ENCODE results near the gene CRIP1.

CRIP1 gene

GRCh38 chr14:105496831-105497591, 10.3 kb downstream of the CRIP1 start:
- no peak overlapping the region for H3K4me3 ChIP-seq (ENCODE audit: low read length in 2 of 2)
- no peak for DNase-seq (ENCODE audit: low spot score)
- H3K27ac ChIP-seq (replicated peaks; ENCODE audit: low read length) = no peak overlapping the region
- H4K91ac ChIP-seq (ENCODE audit: low read depth, low read length, poor library complexity) = no peak overlapping the region
- no peaks in the 10 kb centered on the region for H3K27me3 ChIP-seq (ENCODE audit: control insufficient read depth in 3 of 3, insufficient read depth in 3 of 3, low read depth in 1 of 3, low read length in 3 of 3)
- peaks cover 6 to 14% of the 10 kb centered on the region in 2 donors for H3K4me1 ChIP-seq (ENCODE audit: control insufficient read depth in 2 of 2, insufficient read depth in 1 of 2, low read depth in 1 of 2, low read length in 2 of 2)
- no peak overlapping the region for H2BK15ac ChIP-seq (ENCODE audit: low read length)
- whole genome bisulfite sequencing, 2 donors (ENCODE audit: extremely low coverage in 2 of 2, insufficient read length in 2 of 2, insufficient replicate concordance in 1 of 2) = no CpG with 5 or more reads among the region's 32 CpGs
- no peak overlapping the region for H2AFZ ChIP-seq (ENCODE audit: low read length)
- no peaks in the 10 kb centered on the region for H3K9me3 ChIP-seq (replicated peaks in 1 of 2; ENCODE audit: control insufficient read depth in 2 of 2, insufficient read depth in 1 of 2, low read depth in 1 of 2, low read length in 2 of 2)
- no peak overlapping the region for H2AK5ac ChIP-seq (ENCODE audit: low read depth, low read length)
- peaks cover 8% of the 10 kb centered on the region for H3K79me1 ChIP-seq (ENCODE audit: low read depth, low read length)
- H3K18ac ChIP-seq (ENCODE audit: low read length) = no peak overlapping the region
- no peak overlapping the region for H2BK120ac ChIP-seq (ENCODE audit: low read depth, low read length)
- no peak overlapping the region for H3K4ac ChIP-seq (ENCODE audit: low read length)
- H3K4me2 ChIP-seq (ENCODE audit: insufficient read depth, low read length, poor library complexity, severe bottlenecking) = no peak overlapping the region
- peak overlapping the region; percentile 55 for H3K23ac ChIP-seq (ENCODE audit: low read depth, low read length, poor library complexity)
- H3K36me3 ChIP-seq (replicated peaks in 1 of 2; ENCODE audit: control insufficient read depth in 2 of 2, insufficient read depth in 2 of 2, low read length in 2 of 2) = peaks cover 2 to 14% of the 10 kb centered on the region in 2 donors
- no peak overlapping the region for H3K9ac ChIP-seq (ENCODE audit: low read depth, low read length, poor library complexity)
- H2BK12ac ChIP-seq (ENCODE audit: low read length) = no peak overlapping the region
- H4K8ac ChIP-seq (ENCODE audit: low read depth, low read length) = no peak overlapping the region
- H2BK5ac ChIP-seq (ENCODE audit: low read length) = no peak overlapping the region
- H3K14ac ChIP-seq (ENCODE audit: low read length) = no peak overlapping the region

GRCh38 chr14:105497671-105498429, 11.2 kb downstream of the CRIP1 start:
- Histone ChIP-seq H3K4me1 (ENCODE audit: control insufficient read depth in 2 of 2, insufficient read depth in 1 of 2, low read depth in 1 of 2, low read length in 2 of 2) (peaks cover 5 to 12% of the 10 kb centered on the region in 2 donors), H2BK15ac (ENCODE audit: low read length) (peak overlapping the region; percentile 26), H2AK5ac (ENCODE audit: low read depth, low read length) (no peak overlapping the region), H3K14ac (ENCODE audit: low read length) (peak overlapping the region; percentile 21), H4K8ac (ENCODE audit: low read depth, low read length) (no peak overlapping the region), H4K91ac (ENCODE audit: low read depth, low read length, poor library complexity) (no peak overlapping the region), H3K4me3 (ENCODE audit: low read length in 2 of 2) (no peak overlapping the region), H2BK5ac (ENCODE audit: low read length) (peak overlapping the region; percentile 68), H2BK120ac (ENCODE audit: low read depth, low read length) (no peak overlapping the region), H3K79me1 (ENCODE audit: low read depth, low read length) (peaks cover 5% of the 10 kb centered on the region), H3K23ac (ENCODE audit: low read depth, low read length, poor library complexity) (peak overlapping the region; percentile 60), H3K4ac (ENCODE audit: low read length) (no peak overlapping the region), H3K27ac (replicated peaks; ENCODE audit: low read length) (no peak overlapping the region), H2BK12ac (ENCODE audit: low read length) (no peak overlapping the region), H3K9me3 (replicated peaks in 1 of 2; ENCODE audit: control insufficient read depth in 2 of 2, insufficient read depth in 1 of 2, low read depth in 1 of 2, low read length in 2 of 2) (peaks cover 0 to 4% of the 10 kb centered on the region in 2 donors), H2AFZ (ENCODE audit: low read length) (no peak overlapping the region), H3K18ac (ENCODE audit: low read length) (peak overlapping the region; percentile 57), H3K36me3 (replicated peaks in 1 of 2; ENCODE audit: control insufficient read depth in 2 of 2, insufficient read depth in 2 of 2, low read length in 2 of 2) (peaks cover 0 to 8% of the 10 kb centered on the region in 2 donors), H3K27me3 (ENCODE audit: control insufficient read depth in 3 of 3, insufficient read depth in 3 of 3, low read depth in 1 of 3, low read length in 3 of 3) (no peaks in the 10 kb centered on the region), H3K4me2 (ENCODE audit: insufficient read depth, low read length, poor library complexity, severe bottlenecking) (no peak overlapping the region), H3K9ac (ENCODE audit: low read depth, low read length, poor library complexity) (no peak overlapping the region)
- WGBS, 2 donors (ENCODE audit: extremely low coverage in 2 of 2, insufficient read length in 2 of 2, insufficient replicate concordance in 1 of 2) = no CpG with 5 or more reads among the region's 31 CpGs
- no peak for DNase-seq (ENCODE audit: low spot score)

GRCh38 chr14:105498430-105499255, 12.0 kb downstream of the CRIP1 start:
- H3K4ac ChIP-seq (ENCODE audit: low read length) = no peak overlapping the region
- H3K9me3 ChIP-seq (replicated peaks in 1 of 2; ENCODE audit: control insufficient read depth in 2 of 2, insufficient read depth in 1 of 2, low read depth in 1 of 2, low read length in 2 of 2) = peaks cover 0 to 4% of the 10 kb centered on the region in 2 donors
- peak overlapping the region; percentile 90 for H2BK12ac ChIP-seq (ENCODE audit: low read length)
- H3K27ac ChIP-seq (replicated peaks; ENCODE audit: low read length) = peak overlapping the region; percentile 71
- peak overlapping the region; percentile 68 for H2BK5ac ChIP-seq (ENCODE audit: low read length)
- H3K14ac ChIP-seq (ENCODE audit: low read length) = peak overlapping the region; percentile 21
- peak overlapping the region; percentile 60 for H3K23ac ChIP-seq (ENCODE audit: low read depth, low read length, poor library complexity)
- WGBS, 2 donors (ENCODE audit: extremely low coverage in 2 of 2, insufficient read length in 2 of 2, insufficient replicate concordance in 1 of 2) = no CpG with 5 or more reads among the region's 36 CpGs
- H3K18ac ChIP-seq (ENCODE audit: low read length) = peak overlapping the region; percentile 65
- H3K4me1 ChIP-seq (ENCODE audit: control insufficient read depth in 2 of 2, insufficient read depth in 1 of 2, low read depth in 1 of 2, low read length in 2 of 2) = peaks cover 5 to 12% of the 10 kb centered on the region in 2 donors
- H3K79me1 ChIP-seq (ENCODE audit: low read depth, low read length) = peaks cover 3% of the 10 kb centered on the region
- no peaks in the 10 kb centered on the region for H3K27me3 ChIP-seq (ENCODE audit: control insufficient read depth in 3 of 3, insufficient read depth in 3 of 3, low read depth in 1 of 3, low read length in 3 of 3)
- no peak overlapping the region for H2BK120ac ChIP-seq (ENCODE audit: low read depth, low read length)
- peak overlapping the region; percentile 26 for H2BK15ac ChIP-seq (ENCODE audit: low read length)
- peak overlapping the region; percentile 44 for H3K9ac ChIP-seq (ENCODE audit: low read depth, low read length, poor library complexity)
- H4K8ac ChIP-seq (ENCODE audit: low read depth, low read length) = no peak overlapping the region
- DNase-seq (ENCODE audit: low spot score) = no peak
- no peak overlapping the region for H4K91ac ChIP-seq (ENCODE audit: low read depth, low read length, poor library complexity)
- peak overlapping the region; percentile 81 for H2AK5ac ChIP-seq (ENCODE audit: low read depth, low read length)
- H3K4me2 ChIP-seq (ENCODE audit: insufficient read depth, low read length, poor library complexity, severe bottlenecking) = no peak overlapping the region
- no peak overlapping the region for H3K4me3 ChIP-seq (ENCODE audit: low read length in 2 of 2)
- H2AFZ ChIP-seq (ENCODE audit: low read length) = no peak overlapping the region
- H3K36me3 ChIP-seq (replicated peaks in 1 of 2; ENCODE audit: control insufficient read depth in 2 of 2, insufficient read depth in 2 of 2, low read length in 2 of 2) = peaks cover 0 to 7% of the 10 kb centered on the region in 2 donors

All from neuronal stem cell (in vitro differentiated cells).